Sigmoid colon (tissue), 7 donors: Measurements from ENCODE around the gene HIGD1B. TPM values are rescaled to one million over a fixed set of nuclear protein-coding genes. Genes with fewer than 3 reads are reported as not detected.

Experiments
- DNase-seq: peaks from one replicate; pipeline ENCODE4 v3.0.0-alpha.2; 2019
- H3K27ac ChIP-seq, 4 donors: fragments of 200-600 bp; sonication (generic); one replicate each; pipeline ENCODE4 v1.5.1; 2016 to 2019; ENCODE audit warnings: mild to moderate bottlenecking in 1 of 4
- H3K27me3 ChIP-seq, 3 donors: fragments of 200-600 bp; sonication (generic); one replicate each; pipeline ENCODE4 v1.5.1; 2019; ENCODE audit warnings: mild to moderate bottlenecking in 1 of 3
- H3K36me3 ChIP-seq, 4 donors: fragments of 200-600 bp; sonication (generic); one replicate each; pipeline ENCODE4 v1.5.1; 2016 to 2019
- H3K4me1 ChIP-seq, 4 donors: fragments of 200-600 bp; sonication (generic); one replicate each; pipeline ENCODE4 v1.5.1; 2017 to 2019
- H3K4me3 ChIP-seq, 4 donors: fragments of 200-600 bp; sonication (generic); one replicate each; pipeline ENCODE4 v1.5.1; 2017 to 2019; ENCODE audit warnings: mild to moderate bottlenecking in 2 of 4, moderate library complexity in 1 of 4
- H3K9me3 ChIP-seq, 4 donors: fragments of 200-600 bp in 3 of 4; sonication (generic) in 3 of 4; one replicate each; pipeline versions ENCODE4 v1.5.1 to v1.6.1; 2013 to 2019
- EP300 ChIP-seq, 4 donors: sonication (generic); formaldehyde crosslinking; IDR thresholded peaks; one replicate each; pipeline ENCODE4 v1.6.1; 2017; ENCODE audit warnings: antibody characterized with exemption in 4 of 4
- POLR2A ChIP-seq, 2 donors: fragments of 450-650 bp; IDR thresholded peaks; one replicate each; pipeline ENCODE4 v1.6.1; 2016; ENCODE audit warnings: antibody characterized with exemption in 2 of 2, mild to moderate bottlenecking in 2 of 2, moderate library complexity in 2 of 2
- POLR2AphosphoS5 ChIP-seq, 4 donors: sonication (generic); formaldehyde crosslinking; IDR thresholded peaks; one replicate each; pipeline ENCODE4 v1.6.1; 2017; ENCODE audit warnings: antibody characterized with exemption in 4 of 4
- WGBS, 2 donors: extraction: QIAGEN DNeasy Blood & Tissue Kit; methylation state at CpG; one replicate each; pipeline ENCODE4 v1.1.7; 2013; 5-methylcytosine and 5-hydroxymethylcytosine counted together
- intact Hi-C: fragments of 100-400 bp; cut with DNase I; formaldehyde crosslinking; loops from one replicate; pipeline ENCODE4 v1.15.1; 2023
- polyA plus RNA-seq, 3 donors: library from polyadenylated mRNA; stranded (reverse); fragments of 200-250 nt; gene quantifications; one replicate each; pipeline ENCODE4 v1.2.3, GENCODE V29; 2013
- total RNA-seq, 4 donors: library from RNA; depleted of rRNA; stranded (reverse); fragments of >200 nt; gene quantifications; one replicate each; pipeline ENCODE4 v1.1.0, GENCODE V29; 2016
- TF ChIP-seq, protein P1 (sequence below), 4 experiments: fragments of 450-650 bp in 3 of 4; fragments of 200-600 bp in 1 of 4; IDR thresholded peaks; one replicate each; pipeline ENCODE4 v1.5.1; 2016 to 2019; ENCODE audit warnings: antibody characterized with exemption in 4 of 4, mild to moderate bottlenecking in 3 of 4, moderate library complexity in 2 of 4
- donor health status: healthy with polysubstance abuse.
- donor health status: Bipolar disorder and iron deficiency.
- donor health status: healthy.

HIGD1B gene
- total and polyA plus RNA-seq, 7 donors: 1.1 to 2.5 (median 1.8) TPM; not detected in 4

DNA sequence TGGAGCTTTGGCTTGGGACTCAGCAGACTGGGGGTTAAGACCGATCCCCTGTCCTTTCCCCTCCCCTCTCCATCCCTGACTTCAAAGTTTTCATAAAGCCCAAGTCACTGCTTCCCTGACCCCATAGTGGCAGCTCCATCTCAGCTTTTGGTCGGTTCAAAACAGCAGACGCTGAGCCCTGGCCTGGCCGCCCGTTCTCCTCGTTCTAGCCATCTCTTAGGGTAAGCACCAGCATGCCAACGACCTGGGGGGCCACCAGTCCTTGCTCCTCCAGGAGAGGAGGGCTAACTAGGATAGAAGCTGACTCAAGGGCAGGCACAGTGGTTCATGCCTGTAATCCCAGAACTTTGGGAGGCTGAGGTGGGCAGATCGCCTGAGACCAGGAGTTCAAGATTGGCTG lies 1.5 kb upstream of the HIGD1B start:
- no peak for DNase-seq
- Histone ChIP-seq H3K27ac (no peak overlapping the region), H3K36me3 (peaks cover 4 to 15% (median 6%) of the 10 kb centered on the region in 4 donors), H3K9me3 (no peaks in the 10 kb centered on the region), H3K4me3 (no peak overlapping the region), H3K4me1 (peaks cover 0 to 28% (median 26%) of the 10 kb centered on the region in 4 donors), H3K27me3 (no peaks in the 10 kb centered on the region)
- 82 to 84% methylated on average over 8 of the region's 8 CpGs for WGBS, 2 donors
- intact Hi-C loops: no loop called here
- TF ChIP-seq, protein P1, sequence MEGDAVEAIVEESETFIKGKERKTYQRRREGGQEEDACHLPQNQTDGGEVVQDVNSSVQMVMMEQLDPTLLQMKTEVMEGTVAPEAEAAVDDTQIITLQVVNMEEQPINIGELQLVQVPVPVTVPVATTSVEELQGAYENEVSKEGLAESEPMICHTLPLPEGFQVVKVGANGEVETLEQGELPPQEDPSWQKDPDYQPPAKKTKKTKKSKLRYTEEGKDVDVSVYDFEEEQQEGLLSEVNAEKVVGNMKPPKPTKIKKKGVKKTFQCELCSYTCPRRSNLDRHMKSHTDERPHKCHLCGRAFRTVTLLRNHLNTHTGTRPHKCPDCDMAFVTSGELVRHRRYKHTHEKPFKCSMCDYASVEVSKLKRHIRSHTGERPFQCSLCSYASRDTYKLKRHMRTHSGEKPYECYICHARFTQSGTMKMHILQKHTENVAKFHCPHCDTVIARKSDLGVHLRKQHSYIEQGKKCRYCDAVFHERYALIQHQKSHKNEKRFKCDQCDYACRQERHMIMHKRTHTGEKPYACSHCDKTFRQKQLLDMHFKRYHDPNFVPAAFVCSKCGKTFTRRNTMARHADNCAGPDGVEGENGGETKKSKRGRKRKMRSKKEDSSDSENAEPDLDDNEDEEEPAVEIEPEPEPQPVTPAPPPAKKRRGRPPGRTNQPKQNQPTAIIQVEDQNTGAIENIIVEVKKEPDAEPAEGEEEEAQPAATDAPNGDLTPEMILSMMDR (IDR thresholded peaks at IDR 0.05): no peak
- no peak for TF ChIP-seq POLR2A (IDR thresholded peaks at IDR 0.05)
- TF ChIP-seq EP300 (IDR thresholded peaks at IDR 0.05): no peak
- no peak for TF ChIP-seq POLR2AphosphoS5 (IDR thresholded peaks at IDR 0.05)

GRCh38 chr17:44848257-44848795 lies 643 bp downstream of the HIGD1B start:
- Histone ChIP-seq H3K9me3 (no peaks in the 10 kb centered on the region), H3K27me3 (no peaks in the 10 kb centered on the region), H3K4me3 (no peak overlapping the region), H3K27ac (no peak overlapping the region), H3K4me1 (peaks cover 0 to 14% (median 13%) of the 10 kb centered on the region in 4 donors), H3K36me3 (peaks cover 19 to 36% (median 26%) of the 10 kb centered on the region in 4 donors)
- no peak for DNase-seq
- intact Hi-C loops: no loop called here
- TF ChIP-seq POLR2AphosphoS5 (IDR thresholded peaks at IDR 0.05) (no peak), EP300 (IDR thresholded peaks at IDR 0.05) (no peak), POLR2A (IDR thresholded peaks at IDR 0.05) (no peak)
- TF ChIP-seq, protein P1 (IDR thresholded peaks at IDR 0.05): no peak
- 62 to 75% methylated on average over 6 of the region's 6 CpGs for WGBS, 2 donors

DNA sequence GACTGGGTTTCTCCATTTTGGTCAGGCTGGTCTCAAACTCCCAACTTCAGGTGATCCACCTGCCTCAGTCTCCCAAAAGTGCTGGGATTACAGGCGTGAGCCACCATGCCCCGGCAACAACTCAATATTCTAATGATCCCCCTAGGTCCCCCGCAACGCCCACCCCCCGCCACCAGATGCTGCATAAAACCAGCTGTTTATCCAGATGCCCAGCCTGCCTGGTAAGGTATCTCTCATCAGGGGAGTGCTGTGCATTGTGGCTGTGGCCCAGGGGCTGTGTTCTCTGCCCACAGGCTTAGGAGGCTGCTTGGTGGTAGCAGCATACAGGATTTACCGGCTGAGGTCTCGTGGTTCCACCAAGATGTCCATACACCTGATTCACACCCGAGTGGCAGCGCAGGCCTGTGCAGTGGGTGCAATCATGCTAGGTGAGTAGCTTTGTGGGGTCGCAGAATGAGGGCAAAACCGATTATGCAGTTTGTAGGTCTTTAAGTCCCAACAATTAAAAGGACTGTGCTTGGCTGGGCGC lies 1.3 kb downstream of the HIGD1B start:
- TF ChIP-seq EP300 (IDR thresholded peaks at IDR 0.05) (no peak), POLR2A (IDR thresholded peaks at IDR 0.05) (no peak), POLR2AphosphoS5 (IDR thresholded peaks at IDR 0.05) (no peak)
- TF ChIP-seq, protein P1 (IDR thresholded peaks at IDR 0.05): no peak
- Histone ChIP-seq H3K27me3 (no peaks in the 10 kb centered on the region), H3K36me3 (peaks cover 26 to 43% (median 33%) of the 10 kb centered on the region in 4 donors), H3K4me1 (peaks cover 0 to 10% (median 8%) of the 10 kb centered on the region in 4 donors), H3K9me3 (no peaks in the 10 kb centered on the region), H3K27ac (peak overlapping the region in 1 of 4 donors; percentile 14), H3K4me3 (no peak overlapping the region)
- no peak for DNase-seq
- intact Hi-C loops: no loop called here
- WGBS, 2 donors: 89 to 93% methylated on average over 12 of the region's 12 CpGs

DNA sequence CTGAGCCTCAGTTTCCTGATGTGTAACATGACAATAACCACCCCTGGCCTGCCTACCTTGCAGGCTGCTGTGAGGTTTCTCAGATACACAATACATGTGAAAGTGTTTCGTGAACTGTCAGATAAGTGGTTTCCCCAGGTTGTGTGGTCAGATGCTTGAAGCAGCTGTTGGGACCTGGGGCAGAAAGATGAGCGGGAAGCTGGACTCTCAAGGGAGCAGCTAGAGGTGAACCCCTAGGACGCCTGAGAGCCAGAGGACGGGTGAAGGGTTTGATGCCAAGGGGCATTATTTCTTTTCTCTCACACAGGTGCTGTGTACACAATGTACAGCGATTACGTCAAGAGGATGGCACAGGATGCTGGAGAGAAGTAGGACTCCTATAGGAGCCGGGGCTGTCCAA lies 2.3 kb downstream of the HIGD1B start:
- no peaks in the 10 kb centered on the region for H3K27me3 ChIP-seq
- H3K36me3 ChIP-seq: peaks cover 36 to 53% (median 43%) of the 10 kb centered on the region in 4 donors
- H3K4me3 ChIP-seq: no peak overlapping the region
- TF ChIP-seq, protein P1 (IDR thresholded peaks at IDR 0.05): no peak
- no peak for TF ChIP-seq POLR2A (IDR thresholded peaks at IDR 0.05)
- no peak for TF ChIP-seq EP300 (IDR thresholded peaks at IDR 0.05)
- no peak for TF ChIP-seq POLR2AphosphoS5 (IDR thresholded peaks at IDR 0.05)
- H3K4me1 ChIP-seq: no peaks in the 10 kb centered on the region
- no peaks in the 10 kb centered on the region for H3K9me3 ChIP-seq
- H3K27ac ChIP-seq: no peak overlapping the region
- no peak for DNase-seq
- intact Hi-C loops: no loop called here
- 81 to 89% methylated on average over 7 of the region's 7 CpGs for WGBS, 2 donors
